UCSD-AML1 (cell line): ENCODE results near the gene KIRREL2.
"Not testable (repeated sequence)": the region's sequence is repeated elsewhere in the genome, so short reads cannot be mapped to it uniquely, and the experiment has no call there.

Experiments
- DNase-seq: peaks from one replicate; lab custom pipeline; 2025; ENCODE audit not compliant: unreplicated experiment; lab: John Stamatoyannopoulos, UW

Gene KIRREL2

DNA sequence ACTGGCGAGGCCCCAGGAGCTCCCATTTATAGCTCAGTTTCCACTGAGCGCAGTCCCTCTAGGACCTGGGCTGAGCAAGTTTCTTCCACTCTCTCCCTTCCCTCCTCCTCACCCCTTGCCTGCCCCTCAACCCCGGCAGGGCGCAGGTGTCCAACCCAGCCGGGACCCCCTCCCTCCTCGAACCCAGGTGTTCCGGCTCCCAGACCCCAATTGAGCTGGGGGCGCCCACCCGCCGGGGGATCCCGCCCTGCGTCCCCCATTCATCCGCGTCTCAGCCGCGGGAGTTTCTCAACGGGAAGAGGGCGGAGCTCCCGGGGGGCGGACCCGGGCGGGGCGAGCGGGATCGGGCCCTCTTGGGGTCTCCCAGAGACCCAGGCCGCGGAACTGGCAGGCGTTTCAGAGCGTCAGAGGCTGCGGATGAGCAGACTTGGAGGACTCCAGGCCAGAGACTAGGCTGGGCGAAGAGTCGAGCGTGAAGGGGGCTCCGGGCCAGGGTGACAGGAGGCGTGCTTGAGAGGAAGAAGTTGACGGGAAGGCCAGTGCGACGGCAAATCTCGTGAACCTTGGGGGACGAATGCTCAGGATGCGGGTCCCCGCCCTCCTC lies at the start of gene KIRREL2:
KIRREL2 (plus strand) TSS at position 366 of the 604 bp plus-strand sequence; CDS start at position 575, 209 bp downstream.
- peak; percentile 28 for DNase-seq

DNA sequence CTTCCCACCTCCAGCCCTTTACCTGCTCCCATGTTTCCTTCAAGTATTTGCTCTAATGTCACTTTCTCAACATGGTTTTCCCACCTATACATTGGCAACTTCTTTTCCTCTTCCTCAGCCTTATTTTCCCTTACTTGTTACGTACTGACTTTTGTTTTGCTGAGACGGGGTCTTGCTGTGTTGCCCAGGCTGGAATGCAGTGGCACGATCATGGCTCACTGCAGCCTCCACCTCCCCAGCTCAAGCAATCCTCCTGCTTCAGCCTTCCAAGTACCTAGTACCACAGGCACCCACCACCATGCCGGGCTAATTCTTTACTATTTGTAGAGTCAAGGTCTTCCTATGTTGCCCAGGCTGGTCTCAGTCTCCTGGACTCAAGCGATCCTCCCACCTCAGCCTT lies 49.1 kb upstream of the KIRREL2 start:
- DNase-seq, result no peak

DNA sequence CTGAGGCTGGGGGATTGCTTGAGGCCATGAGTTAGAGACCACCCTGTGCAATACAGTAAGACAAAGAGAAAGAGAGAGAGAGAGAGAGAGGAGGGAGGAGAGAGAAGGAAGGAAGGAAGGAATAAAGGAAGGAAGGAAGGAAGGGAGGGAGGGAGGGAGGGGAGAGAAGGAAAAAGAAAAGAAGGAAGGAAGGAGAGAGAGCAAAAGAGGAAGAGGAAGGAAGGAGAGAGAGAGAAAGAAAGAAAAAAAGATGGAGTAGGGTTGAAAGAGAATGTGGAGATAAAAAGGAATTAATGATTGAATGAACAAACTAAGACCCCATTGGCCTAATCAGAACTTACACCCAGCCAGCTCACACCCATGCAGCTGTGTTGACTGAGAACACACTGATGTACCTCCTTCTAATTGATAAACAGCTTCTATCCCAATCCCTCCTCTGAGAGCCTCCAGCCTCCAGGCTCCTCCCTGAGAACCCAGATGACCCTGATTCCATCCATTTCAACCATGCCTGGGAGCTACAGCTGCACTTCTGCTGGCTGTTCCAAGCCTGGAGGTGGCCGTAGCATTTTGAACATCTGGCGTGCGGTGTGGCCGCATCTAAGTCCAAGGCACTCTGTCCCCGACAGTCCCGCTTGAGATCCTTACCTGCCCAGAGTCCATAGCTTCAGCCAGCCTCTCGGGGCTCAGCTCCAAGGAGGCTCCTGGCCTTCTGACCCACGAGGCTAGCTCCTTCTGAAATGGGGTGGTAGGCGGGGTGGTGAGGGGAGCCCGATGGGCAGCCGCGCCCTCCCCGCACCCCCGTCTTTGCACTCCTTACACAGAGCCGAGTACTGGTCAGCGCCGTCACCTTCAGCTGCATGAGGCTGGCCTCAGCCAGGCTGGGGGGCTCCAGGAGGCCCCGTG lies 45.1 kb upstream of the KIRREL2 start:
- no peak for DNase-seq

DNA sequence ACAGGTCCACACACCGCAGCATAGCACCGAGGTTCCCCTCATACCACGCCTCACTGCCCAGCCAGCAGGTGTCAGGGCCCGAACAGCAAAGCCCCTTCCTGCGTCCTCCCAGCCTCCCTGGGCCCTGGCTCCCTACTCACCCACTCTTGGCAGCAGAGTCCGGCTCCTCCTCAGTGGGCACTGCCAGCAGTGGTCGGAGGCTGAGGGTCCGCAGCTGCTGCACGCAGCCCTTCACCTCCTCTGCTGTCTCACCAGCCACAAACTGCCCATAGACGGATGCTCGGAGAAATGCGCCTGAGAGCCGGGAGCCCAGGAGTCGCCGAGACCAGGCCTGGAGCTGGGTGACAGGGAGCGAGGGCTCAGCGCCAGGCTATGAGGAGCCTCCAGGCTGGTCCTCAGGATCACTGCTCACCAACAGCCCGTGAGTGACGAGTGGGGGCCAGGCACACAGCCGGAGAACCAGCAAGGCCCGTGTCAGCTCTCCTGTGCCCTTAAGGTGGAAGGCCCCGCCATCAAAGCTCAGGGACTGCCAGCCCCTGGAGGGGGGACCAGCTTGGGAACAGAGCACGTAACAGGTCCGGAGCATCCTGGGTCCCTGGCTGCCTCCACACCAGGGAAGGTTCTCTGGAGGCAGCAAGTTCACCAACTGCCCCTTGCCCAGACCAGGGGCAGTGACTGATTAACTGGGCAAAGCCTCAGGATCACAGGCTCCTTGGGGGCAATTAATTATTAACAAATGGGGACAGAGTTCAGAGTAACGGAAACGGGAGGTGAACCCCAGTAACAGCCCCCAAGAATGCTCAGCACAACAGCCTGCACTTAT lies 44.3 kb upstream of the KIRREL2 start, which contains the start of gene PRODH2:
PRODH2 (minus strand) TSS at position 626 of the 823 bp plus-strand sequence; CDS start at position 586, 40 bp downstream.
- no peak for DNase-seq

DNA sequence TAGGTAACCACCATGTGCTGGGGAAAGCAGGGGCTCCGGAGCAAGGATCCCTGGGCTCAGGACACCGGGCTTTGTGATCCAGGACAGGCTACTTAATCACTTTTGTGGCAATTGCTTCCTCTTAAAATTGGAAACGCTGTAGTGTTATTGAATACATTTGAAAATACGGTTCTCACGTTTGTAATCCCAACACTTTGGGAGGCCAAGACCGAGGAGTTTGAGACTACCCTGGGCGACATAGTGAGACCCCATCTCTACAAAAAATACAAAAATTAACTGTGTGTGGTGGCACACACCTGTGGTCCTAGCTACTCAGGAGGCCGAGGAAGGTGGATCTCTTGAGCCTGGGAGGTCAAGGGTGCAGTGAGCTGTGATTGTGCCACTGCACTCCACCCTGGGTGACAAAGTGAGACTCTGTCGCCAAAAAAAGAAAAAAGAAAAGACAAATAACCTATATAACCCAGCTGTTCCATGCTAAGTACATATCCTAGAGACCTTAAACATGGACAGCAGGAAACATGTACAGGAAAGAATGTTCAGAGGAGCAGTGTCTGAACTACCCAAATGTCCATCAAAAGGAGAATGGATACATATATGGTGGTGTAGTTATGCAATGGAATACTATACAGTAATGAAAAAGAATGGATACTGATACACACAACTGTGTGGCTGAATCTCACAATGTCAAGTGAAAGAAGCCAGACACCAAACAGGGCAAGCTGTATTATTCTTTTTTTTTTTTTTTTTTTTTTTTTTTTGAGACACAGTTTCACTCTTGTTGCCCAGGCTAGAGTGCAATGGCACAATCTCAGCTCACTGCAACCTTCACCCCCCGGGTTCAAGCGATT lies 43.4 kb upstream of the KIRREL2 start:
- DNase-seq, result no peak

DNA sequence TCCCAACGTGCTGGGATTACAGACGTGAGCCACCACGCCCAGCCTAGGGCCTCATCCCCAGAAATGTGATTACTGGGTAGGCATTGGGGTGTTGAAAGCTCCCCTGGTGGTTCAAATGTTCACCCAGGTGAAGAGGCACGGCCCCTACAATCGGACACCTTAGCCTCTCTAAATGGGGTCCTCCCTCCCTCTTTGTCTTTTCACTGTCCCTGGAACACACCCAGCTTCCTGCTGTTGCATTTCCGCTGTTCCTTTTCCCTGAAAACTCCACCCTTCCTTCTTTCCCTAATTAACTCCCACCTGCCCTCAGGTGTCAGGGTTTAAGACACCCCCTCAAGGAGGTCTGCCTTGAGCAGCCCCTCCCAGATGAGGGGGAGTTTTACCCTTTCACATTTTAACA lies 40.4 kb upstream of the KIRREL2 start:
- DNase-seq, result no peak

DNA sequence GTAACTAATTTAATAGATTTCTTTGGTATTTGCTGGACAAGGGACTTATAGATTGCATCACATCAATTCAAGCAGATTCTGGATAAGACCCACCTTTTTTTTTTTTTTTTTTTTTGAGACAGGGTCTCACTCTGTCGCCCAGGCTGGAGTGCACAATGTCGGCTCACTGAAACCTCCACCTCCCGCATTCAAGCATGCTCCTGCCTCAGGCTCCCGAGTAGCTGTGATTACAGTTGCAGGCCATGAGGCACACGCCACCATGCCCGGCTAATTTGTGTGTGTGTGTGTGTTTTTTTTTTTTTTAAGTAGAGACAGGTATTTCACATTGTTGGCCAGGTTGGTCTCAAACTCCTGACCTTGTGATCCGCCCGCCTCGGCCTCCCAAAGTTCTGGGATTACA lies 39.9 kb upstream of the KIRREL2 start:
- no peak for DNase-seq

DNA sequence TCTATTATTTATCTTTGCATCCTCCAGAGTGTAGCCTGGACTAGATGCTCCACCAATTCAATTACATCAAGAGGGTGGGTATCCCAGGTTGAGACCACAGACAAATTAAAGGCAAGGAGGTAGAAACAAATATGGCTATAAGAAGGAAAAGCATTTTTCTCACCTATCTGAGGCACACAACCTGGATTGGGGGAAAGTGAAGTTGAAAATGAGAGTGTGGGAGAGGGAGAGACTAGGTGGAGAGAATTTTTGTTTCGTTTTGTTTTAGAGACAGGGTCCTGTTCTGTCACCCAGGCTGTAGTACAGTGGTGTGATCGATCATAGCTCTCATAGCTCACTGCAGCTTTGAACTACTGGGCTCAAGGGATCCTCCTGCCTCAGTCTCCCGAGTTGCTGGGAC lies 38.3 kb upstream of the KIRREL2 start:
- DNase-seq, result no peak

DNA sequence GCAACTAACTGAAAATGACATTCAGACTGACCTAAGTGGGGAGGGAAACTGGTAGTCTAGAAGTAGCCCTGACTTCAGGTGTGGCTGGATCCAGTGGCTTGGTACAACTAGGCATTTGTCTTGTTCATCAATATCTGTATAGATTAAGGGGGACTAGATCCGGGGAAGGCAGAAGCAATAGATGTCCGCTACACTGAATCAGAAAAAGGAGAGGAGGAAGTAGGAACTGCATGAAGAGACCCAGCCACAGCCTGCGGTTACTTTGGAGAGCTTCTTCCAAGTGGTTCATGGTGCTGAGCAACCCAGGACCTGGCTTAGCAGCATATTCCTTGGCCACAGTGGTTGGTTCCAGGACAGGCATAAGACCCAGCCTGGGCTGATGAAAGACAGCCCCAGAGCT lies 34.1 kb upstream of the KIRREL2 start:
- DNase-seq, result peak; percentile 37

DNA sequence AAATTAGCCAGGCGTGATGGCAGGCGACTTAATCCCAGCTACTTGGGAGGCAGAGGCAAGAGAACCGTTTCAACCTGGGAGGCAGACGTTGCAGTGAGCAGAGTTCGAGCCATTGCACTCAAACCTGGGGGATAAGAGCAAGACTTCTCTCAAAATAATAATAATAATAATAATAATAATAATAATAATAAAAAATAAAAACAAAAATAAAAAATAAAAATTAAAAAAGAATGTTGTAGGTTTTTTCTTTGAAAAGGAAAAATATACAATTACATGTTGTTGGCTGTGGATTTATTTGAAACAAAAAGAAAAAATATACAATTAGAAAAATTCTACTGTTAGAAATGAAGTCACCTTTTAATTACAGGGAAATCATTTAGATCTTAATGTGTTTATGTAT lies 32.6 kb upstream of the KIRREL2 start:
- no peak for DNase-seq

DNA sequence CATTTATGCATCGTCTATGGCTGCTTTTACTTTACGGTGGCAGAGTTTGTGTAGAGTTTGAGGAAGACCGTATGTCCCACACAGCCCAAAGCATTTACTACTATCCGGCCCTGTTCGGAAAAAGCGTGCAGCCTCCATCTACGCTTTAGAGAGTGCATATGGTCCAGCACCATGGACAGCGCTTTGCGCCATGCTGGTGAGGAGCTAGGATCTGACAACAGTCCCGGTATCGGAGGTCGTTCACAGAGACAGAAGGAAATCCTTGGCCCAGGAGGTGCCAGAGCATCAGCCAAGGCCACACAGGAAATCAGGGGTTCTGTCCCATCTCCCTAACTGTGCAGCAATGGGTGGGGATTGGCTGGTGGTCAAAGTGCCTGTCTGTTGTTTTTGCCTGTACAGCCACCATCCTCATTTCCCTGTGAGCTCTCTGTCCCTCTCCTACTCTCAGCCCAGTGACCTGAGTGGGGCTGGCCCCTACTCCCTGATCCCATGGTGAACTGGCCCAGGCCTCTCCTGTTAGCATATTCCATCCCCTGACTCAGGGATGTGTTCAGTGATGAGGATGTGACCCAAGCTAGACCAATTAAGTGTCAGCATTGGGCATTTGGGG lies 27.9 kb upstream of the KIRREL2 start:
- peak; percentile 61 for DNase-seq

DNA sequence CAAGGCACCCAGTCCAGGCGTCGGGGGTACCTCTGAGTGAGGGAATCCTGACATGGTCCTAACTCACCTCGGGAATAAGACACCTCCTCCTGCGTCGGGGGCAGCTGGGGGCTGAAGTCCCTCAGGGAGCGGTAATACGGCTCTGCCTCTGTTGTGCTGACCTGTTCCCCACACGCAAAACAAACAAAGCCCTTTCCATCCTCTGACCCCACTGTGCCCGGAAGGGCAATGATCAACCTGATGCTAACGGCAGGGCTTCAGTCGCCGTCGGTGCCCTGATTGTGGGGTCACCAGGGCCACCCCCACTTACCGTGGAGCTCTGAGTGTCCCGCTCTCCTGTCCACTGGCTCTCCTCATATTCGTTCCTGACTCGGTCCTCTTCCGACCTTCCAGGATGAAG lies 25.7 kb upstream of the KIRREL2 start:
- DNase-seq, result no peak

DNA sequence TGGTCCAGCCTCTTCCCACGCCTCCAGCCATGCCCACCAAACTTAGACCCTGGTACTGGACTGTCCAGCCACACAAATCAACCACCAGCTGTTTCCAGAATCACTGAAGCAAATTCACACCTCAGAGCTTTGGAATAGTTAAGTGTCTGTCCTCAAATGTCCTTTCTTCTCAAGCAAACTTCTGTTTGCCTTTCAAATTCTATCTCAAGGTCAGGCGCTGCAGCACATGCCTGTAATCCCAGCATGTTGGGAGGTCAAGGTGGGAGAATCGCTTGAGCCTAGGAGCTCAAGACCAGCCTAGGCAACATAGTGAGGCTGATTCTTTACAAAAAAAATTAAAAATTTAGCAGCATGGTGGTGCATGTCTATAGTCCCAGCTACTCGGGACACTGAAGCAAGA lies 24.7 kb upstream of the KIRREL2 start:
- DNase-seq, result no peak

DNA sequence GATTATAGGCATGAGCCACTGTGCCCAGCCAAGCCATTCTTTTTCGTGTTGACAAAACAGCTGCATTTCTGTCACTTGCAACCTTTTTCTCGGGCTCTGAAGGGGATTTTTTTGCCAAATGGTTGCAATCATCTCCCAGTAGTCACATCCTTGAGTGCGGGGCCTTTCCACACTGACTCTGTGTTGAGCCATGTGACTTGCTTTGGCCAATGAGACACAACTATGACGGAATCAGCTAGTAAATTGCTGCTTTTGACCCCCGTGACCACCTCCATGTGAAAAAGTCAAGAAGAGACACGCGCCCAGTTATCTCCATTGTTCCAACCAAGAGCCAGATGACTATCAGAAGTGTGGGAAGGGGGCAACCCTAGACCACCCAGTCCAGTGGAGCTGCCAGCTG lies 22.7 kb upstream of the KIRREL2 start:
- no peak for DNase-seq

DNA sequence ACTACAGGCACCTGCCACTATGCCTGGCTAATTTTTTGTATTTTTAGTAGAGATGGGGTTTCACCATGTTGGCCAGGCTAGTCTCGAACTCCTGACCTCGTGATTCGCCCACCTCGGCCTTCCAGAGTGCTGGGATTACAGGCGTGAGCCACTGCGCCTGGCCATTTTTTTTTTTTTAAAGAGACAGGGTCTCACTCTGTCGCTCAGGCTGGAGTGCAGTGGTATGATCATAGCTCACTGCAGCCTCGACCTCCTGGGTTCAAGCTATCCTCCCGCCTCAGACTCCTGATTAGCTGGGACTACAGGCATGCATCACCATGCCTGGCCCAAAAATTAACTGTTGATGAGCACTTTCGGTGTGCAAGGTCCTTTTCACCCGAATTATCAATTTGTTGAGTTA lies 20.6 kb upstream of the KIRREL2 start:
- DNase-seq, result not testable (repeated sequence)

DNA sequence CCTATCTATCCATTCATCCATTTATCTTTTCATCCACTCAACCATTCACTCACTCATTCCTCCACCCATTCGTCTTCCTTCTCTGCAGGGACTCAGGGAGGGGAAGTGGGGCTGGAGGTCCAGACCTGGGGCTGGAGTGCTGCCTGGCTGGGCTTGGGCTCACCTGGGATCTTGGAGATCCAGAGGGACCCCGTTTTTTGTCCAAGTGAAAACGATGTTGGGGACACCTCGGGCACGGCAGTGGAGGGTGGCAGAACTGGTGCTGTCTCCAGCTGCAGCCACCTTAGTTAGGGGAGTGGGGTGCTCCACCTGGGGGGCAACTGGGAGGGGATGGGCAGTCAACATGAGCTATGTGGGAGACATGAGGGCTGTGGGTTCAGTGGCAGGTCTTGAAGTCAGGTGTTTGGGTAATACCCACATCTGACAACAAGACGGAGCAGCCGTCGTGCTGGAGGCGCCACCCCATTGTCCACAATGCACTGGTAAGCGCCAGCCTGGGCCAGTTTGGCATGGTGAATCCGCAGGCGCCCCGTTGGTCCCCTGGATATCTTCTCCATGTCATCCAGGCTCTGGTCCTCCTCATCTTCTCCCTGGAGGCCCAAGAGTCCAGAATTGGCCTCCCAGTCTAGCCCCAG lies 14.6 kb upstream of the KIRREL2 start:
- no peak for DNase-seq

DNA sequence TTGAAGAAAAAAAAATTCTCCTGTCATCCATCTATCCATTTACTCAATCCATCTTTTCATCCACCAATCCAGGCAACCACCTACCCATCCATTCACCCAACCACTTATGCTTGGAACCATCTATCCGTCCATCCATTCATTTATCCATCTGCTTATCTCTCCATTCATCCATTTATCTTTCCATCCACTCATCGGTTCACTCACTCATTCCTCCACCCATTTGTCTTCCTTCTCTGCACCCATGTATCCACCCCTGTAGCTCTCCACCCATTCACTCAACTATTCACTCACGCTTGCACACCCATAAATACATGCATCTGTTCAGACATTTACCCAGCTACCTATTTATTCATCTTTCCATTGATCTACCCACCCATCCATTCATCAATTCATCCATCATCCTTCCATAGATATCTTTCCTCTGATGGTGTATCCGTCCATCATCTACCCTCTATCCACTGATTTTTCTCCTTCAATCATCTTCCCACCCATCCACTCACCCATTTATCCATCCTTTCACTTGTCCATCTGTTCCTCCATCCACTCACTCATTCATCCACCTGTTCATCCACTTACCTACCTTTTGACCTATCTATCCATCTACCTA lies 13.9 kb upstream of the KIRREL2 start:
- DNase-seq, result no peak

DNA sequence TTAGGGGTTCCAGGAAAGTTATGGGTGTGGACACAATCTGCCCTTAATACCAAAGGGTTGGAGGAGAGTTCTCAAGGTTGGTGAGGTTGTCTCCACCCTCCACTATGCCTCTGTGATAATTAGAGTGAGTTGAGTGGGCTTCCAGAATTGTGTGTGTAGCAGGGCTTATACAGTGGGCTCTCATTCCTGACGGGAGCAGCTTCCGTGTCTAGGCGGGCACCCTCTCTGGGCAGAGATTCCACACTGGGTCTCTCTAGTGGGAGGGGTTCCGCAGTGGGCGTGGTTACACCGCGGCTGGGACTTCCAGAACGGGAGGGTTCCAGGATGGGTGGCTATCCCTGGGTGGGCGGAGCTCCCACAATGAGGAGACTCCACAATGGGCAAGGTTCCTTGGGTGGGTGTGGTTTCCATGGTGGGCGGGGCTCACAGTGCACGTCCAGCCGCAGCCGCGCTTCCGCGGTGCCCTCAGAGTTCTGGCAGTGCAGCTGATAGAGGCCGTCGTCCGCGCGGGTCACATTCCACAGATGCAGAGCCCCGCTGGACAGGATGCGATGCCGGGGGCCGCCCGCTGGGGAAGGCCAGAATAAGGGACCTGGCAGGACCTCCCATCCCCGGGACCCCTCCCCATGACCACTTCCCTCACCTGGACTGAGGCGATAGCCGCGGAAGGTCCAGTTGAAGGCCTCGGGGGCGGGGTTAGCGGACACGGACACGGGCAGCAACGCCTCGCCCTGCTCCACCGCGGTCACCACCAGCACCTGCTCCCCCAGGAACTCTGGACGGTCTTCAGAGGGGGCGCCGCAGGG lies 12.8 kb upstream of the KIRREL2 start:
- no peak for DNase-seq
